Smooth muscle cell (in vitro differentiated cells): Measurements from ENCODE around the gene GABRG3. TPM values are rescaled to one million over a fixed set of nuclear protein-coding genes. Genes with fewer than 3 reads are reported as not detected.
A peak's percentile ranks its signal among the peaks of the same experiment; 100 is the strongest.

ENCODE experiments used
- DNase-seq: peaks from one replicate; lab custom pipeline; 2025; ENCODE audit not compliant: unreplicated experiment; lab: John Stamatoyannopoulos, UW
- H2AFZ ChIP-seq: fragments of 200-600 bp; sonication (generic); 2 replicates; pipeline ENCODE4 v1.6.0; 2016; ENCODE audit warnings: antibody characterized with exemption, low read depth, mild to moderate bottlenecking
- H3F3A ChIP-seq: fragments of 200-600 bp; sonication (generic); 2 replicates; pipeline ENCODE4 v1.6.0; 2017; ENCODE audit warnings: antibody characterized with exemption, low read depth
- H3K27ac ChIP-seq: fragments of 200-600 bp; sonication (generic); 2 replicates; pipeline ENCODE4 v1.5.1; 2016; ENCODE audit warnings: low read depth, mild to moderate bottlenecking
- H3K27me3 ChIP-seq: fragments of 200-600 bp; sonication (generic); 2 replicates; pipeline ENCODE4 v1.6.1; 2016; ENCODE audit warnings: low read depth, mild to moderate bottlenecking
- H3K36me3 ChIP-seq: fragments of 200-600 bp; sonication (generic); 2 replicates; pipeline ENCODE4 v1.5.1; 2016; ENCODE audit warnings: low read depth
- H3K4me1 ChIP-seq: fragments of 200-600 bp; sonication (generic); 2 replicates; pipeline ENCODE4 v1.5.1; 2016; ENCODE audit warnings: low read depth
- H3K4me2 ChIP-seq: fragments of 200-600 bp; sonication (generic); 2 replicates; pipeline ENCODE4 v1.6.0; 2016; ENCODE audit warnings: mild to moderate bottlenecking
- H3K4me3 ChIP-seq: fragments of 200-600 bp; sonication (generic); 2 replicates; pipeline ENCODE4 v1.5.1; 2016; ENCODE audit warnings: mild to moderate bottlenecking
- H3K79me2 ChIP-seq: fragments of 200-600 bp; sonication (generic); 2 replicates; pipeline ENCODE4 v1.6.0; 2016; ENCODE audit warnings: low read depth, mild to moderate bottlenecking
- H3K9ac ChIP-seq: fragments of 200-600 bp; sonication (generic); 2 replicates; pipeline ENCODE4 v1.6.0; 2016; ENCODE audit warnings: low read depth
- H3K9me3 ChIP-seq: fragments of 200-600 bp; sonication (generic); replicated peaks from 2 replicates; pipeline ENCODE4 v1.5.1; 2016; ENCODE audit warnings: low read depth
- H4K20me1 ChIP-seq: fragments of 200-600 bp; sonication (generic); 2 replicates; pipeline ENCODE4 v1.6.0; 2016; ENCODE audit warnings: low read depth
- CTCF ChIP-seq: fragments of 200-600 bp; sonication (generic); IDR thresholded peaks from 2 replicates; pipeline ENCODE4 v1.5.1; 2017; ENCODE audit warnings: borderline replicate concordance, mild to moderate bottlenecking, antibody characterized with exemption; ENCODE audit not compliant: insufficient read depth, poor library complexity, severe bottlenecking
- WGBS: methylation state at CpG from one replicate; pipeline ENCODE4 v1.1.7; 2016; ENCODE audit warnings: low lambda C conversion rate; 5-methylcytosine and 5-hydroxymethylcytosine counted together
- polyA plus RNA-seq: library from polyadenylated mRNA; unstranded; fragments of >200 nt; fragmentation: Nextera tagmentation; extraction: Ambion mirVana; gene quantifications from 2 replicates; pipeline ENCODE4 v1.2.1, GENCODE V29; 2016
- total RNA-seq: library from RNA; depleted of rRNA; stranded (reverse); fragments of >200 nt; gene quantifications from 2 replicates; pipeline ENCODE4 v1.2.3, GENCODE V29; 2014

The GABRG3 gene
- total and polyA plus RNA-seq, 2 experiments from 2014 or later: under 0.01 TPM; not detected in 1

GRCh38 chr15:27054426-27054825 is 83.4 kb downstream of the GABRG3 start:
- Histone ChIP-seq H3K4me3 (no peak overlapping the region), H3K9me3 (no peaks in the 10 kb centered on the region), H3K36me3 (no peaks in the 10 kb centered on the region), H2AFZ (no peak overlapping the region), H3K27ac (no peak overlapping the region), H4K20me1 (no peaks in the 10 kb centered on the region), H3F3A (peaks cover 9% of the 10 kb centered on the region), H3K9ac (no peak overlapping the region), H3K4me1 (no peaks in the 10 kb centered on the region), H3K79me2 (no peaks in the 10 kb centered on the region), H3K27me3 (no peaks in the 10 kb centered on the region), H3K4me2 (no peak overlapping the region)
- no peak for TF ChIP-seq CTCF
- 76% methylated on average over 10 of the region's 10 CpGs for WGBS
- DNase-seq: no peak

- Histone ChIP-seq H3K4me2 (peak overlapping the region; percentile 62), H2AFZ (peak overlapping the region; percentile 53)
Measured at GRCh38 chr15:27057904-27058645, 87.1 kb downstream of the GABRG3 start.

GRCh38 chr15:27058939-27059338 is 88.0 kb downstream of the GABRG3 start:
- Histone ChIP-seq H3K79me2 (no peaks in the 10 kb centered on the region), H3K4me1 (no peaks in the 10 kb centered on the region), H2AFZ (no peak overlapping the region), H4K20me1 (no peaks in the 10 kb centered on the region), H3K9ac (no peak overlapping the region), H3K36me3 (no peaks in the 10 kb centered on the region), H3K9me3 (no peaks in the 10 kb centered on the region), H3K27me3 (no peaks in the 10 kb centered on the region), H3K4me2 (no peak overlapping the region), H3F3A (peaks cover 9% of the 10 kb centered on the region), H3K4me3 (no peak overlapping the region), H3K27ac (peak overlapping the region; percentile 72)
- no peak for DNase-seq
- TF ChIP-seq CTCF: no peak
- 88% methylated on average over 2 of the region's 2 CpGs for WGBS

More at GRCh38 chr15:27057904-27058645, 87.1 kb downstream of the GABRG3 start:
- H3K9ac ChIP-seq: no peak overlapping the region
- 43% methylated on average over 14 of the region's 14 CpGs for WGBS
- H3K27me3 ChIP-seq: no peaks in the 10 kb centered on the region
- H3K4me1 ChIP-seq: no peaks in the 10 kb centered on the region
- no peaks in the 10 kb centered on the region for H4K20me1 ChIP-seq
- no peak for DNase-seq
- peaks cover 9% of the 10 kb centered on the region for H3F3A ChIP-seq
- H3K36me3 ChIP-seq: no peaks in the 10 kb centered on the region
- no peak for TF ChIP-seq CTCF
- H3K9me3 ChIP-seq: no peaks in the 10 kb centered on the region
- H3K4me3 ChIP-seq: no peak overlapping the region
- peak overlapping the region; percentile 72 for H3K27ac ChIP-seq
- H3K79me2 ChIP-seq: no peaks in the 10 kb centered on the region
